Measurements from ENCODE around the gene H3-3A. TPM values are rescaled to one million over a fixed set of nuclear protein-coding genes. Genes with fewer than 3 reads are reported as not detected.

H3-3A gene
- total RNA-seq, 4 donors from 2014 or later, result 319 to 384 (median 350) TPM

GRCh38 chr1:226063224-226063976 is 884 bp downstream of the H3-3A start:
- peaks cover 38 to 61% (median 56%) of the 10 kb centered on the region in 4 donors for H3K4me1 ChIP-seq

GRCh38 chr1:226063977-226064815 is 1.7 kb downstream of the H3-3A start:
- under 1% methylated on average over 17 of the region's 17 CpGs for WGBS
- no peaks in the 10 kb centered on the region for H3K27me3 ChIP-seq
- DNase-seq (ENCODE audit: extremely low spot score), result no peak
- peak; percentile 18 to 57 for TF ChIP-seq POLR2AphosphoS5 (IDR thresholded peaks at IDR 0.05)
- peak; percentile 53 to 90 (median 59) for TF ChIP-seq CTCF (IDR thresholded peaks at IDR 0.05)
- no peak for TF ChIP-seq EP300 (IDR thresholded peaks at IDR 0.05)
- TF ChIP-seq POLR2A (IDR thresholded peaks at IDR 0.05; ENCODE audit: low read depth), result no peak
- peaks cover 0 to 2% (median 0%) of the 10 kb centered on the region in 4 donors for H3K9me3 ChIP-seq
- peaks cover 0 to 44% (median 23%) of the 10 kb centered on the region in 4 donors for H3K36me3 ChIP-seq
- H3K4me3 ChIP-seq, result peak overlapping the region; percentile 84 to 91 (median 88)
- intact Hi-C loops (cut with DNase I), result loop anchor here (5.0 kb wide), 1 partner anchor 67 kb away; the partner anchor contains the start of gene SDE2
- peaks cover 41 to 69% (median 64%) of the 10 kb centered on the region in 4 donors for H3K4me1 ChIP-seq
- peak overlapping the region; percentile 98 to 100 (median 99) for H3K27ac ChIP-seq (replicated peaks in 1 of 4)

More at GRCh38 chr1:226063224-226063976, 884 bp downstream of the H3-3A start:
- Histone ChIP-seq H3K4me3 (peak overlapping the region; percentile 84 to 91 (median 88)), H3K9me3 (peaks cover 0 to 2% (median 0%) of the 10 kb centered on the region in 4 donors), H3K36me3 (peaks cover 0 to 41% (median 20%) of the 10 kb centered on the region in 4 donors), H3K27me3 (no peaks in the 10 kb centered on the region), H3K27ac (replicated peaks in 1 of 4) (peak overlapping the region; percentile 98 to 100 (median 99))
- WGBS, result under 1% methylated on average over 36 of the region's 36 CpGs
- TF ChIP-seq POLR2AphosphoS5 (IDR thresholded peaks at IDR 0.05) (peak in 1 of 2 donors; percentile 31), CTCF (IDR thresholded peaks at IDR 0.05) (no peak)
- intact Hi-C loops (cut with DNase I), result loop anchor here (5.0 kb wide), 1 partner anchor 66 kb away; the partner anchor contains the start of gene SDE2
- no peak for DNase-seq (ENCODE audit: extremely low spot score)

- Histone ChIP-seq H3K4me3 (peak overlapping the region; percentile 84 to 91 (median 88)), H3K9me3 (peaks cover 0 to 2% (median 0%) of the 10 kb centered on the region in 4 donors), H3K27me3 (no peaks in the 10 kb centered on the region), H3K4me1 (peaks cover 41 to 75% (median 71%) of the 10 kb centered on the region in 4 donors), H3K36me3 (peaks cover 1 to 46% (median 26%) of the 10 kb centered on the region in 4 donors), H3K27ac (replicated peaks in 1 of 4) (peak overlapping the region; percentile 98 to 100 (median 99))
- TF ChIP-seq CTCF (IDR thresholded peaks at IDR 0.05), result peak; percentile 52 to 83 (median 63)
- TF ChIP-seq POLR2A (IDR thresholded peaks at IDR 0.05; ENCODE audit: low read depth), result no peak
- DNase-seq (ENCODE audit: extremely low spot score), result no peak
- 0% methylated on average over 5 of the region's 5 CpGs for WGBS
- intact Hi-C loops (cut with DNase I), result loop anchor here (1.0 to 5.0 kb wide), 3 partner anchors 56 to 122 kb away; partner anchors contain the start of genes ACBD3 and SDE2
These were observed 2.3 kb downstream of the H3-3A start for GRCh38 chr1:226064816-226065248.

GRCh38 chr1:226066415-226067078 is 4.0 kb downstream of the H3-3A start:
- WGBS, result 45% methylated on average over 4 of the region's 4 CpGs
- peaks cover 6 to 58% (median 39%) of the 10 kb centered on the region in 4 donors for H3K36me3 ChIP-seq
- no peaks in the 10 kb centered on the region for H3K27me3 ChIP-seq
- H3K4me3 ChIP-seq, result no peak overlapping the region
- H3K4me1 ChIP-seq, result peaks cover 33 to 68% (median 67%) of the 10 kb centered on the region in 4 donors
- peaks cover 0 to 2% (median 0%) of the 10 kb centered on the region in 4 donors for H3K9me3 ChIP-seq
- intact Hi-C loops (cut with DNase I), result loop anchor here (5.0 kb wide), 1 partner anchor 121 kb away; the partner anchor contains the start of gene ACBD3
- TF ChIP-seq CTCF (IDR thresholded peaks at IDR 0.05), result no peak
- no peak for TF ChIP-seq POLR2A (IDR thresholded peaks at IDR 0.05; ENCODE audit: low read depth)
- no peak for TF ChIP-seq EP300 (IDR thresholded peaks at IDR 0.05)
- no peak for TF ChIP-seq POLR2AphosphoS5 (IDR thresholded peaks at IDR 0.05)
- DNase-seq (ENCODE audit: extremely low spot score), result no peak
- no peak overlapping the region for H3K27ac ChIP-seq (replicated peaks in 1 of 4)

Measured in esophagus muscularis mucosa (tissue), 4 donors.